ENCODE results near the gene DGCR6. TPM values are rescaled to one million over a fixed set of nuclear protein-coding genes. Genes with fewer than 3 reads are reported as not detected.
"Not testable (repeated sequence)": the region's sequence is repeated elsewhere in the genome, so short reads cannot be mapped to it uniquely, and the experiment has no call there.

Gene DGCR6
- total RNA-seq (2021) = 1.8 and 2.2 TPM in 2 replicates
- long read RNA-seq, partial matches to known transcripts = 0 of 1 reads
- long read RNA-seq, other reads (novel, unspliced or antisense) = 0 of 1 reads

GRCh38 chr22:18905540-18906409 is at the start of gene DGCR6:
TSS of gene DGCR6 (plus strand) at chr22:18906320. CDS start at chr22:18906375, 55 bp downstream.
- Histone ChIP-seq H2AFZ (ENCODE audit: low read length) (no peak within 1 kb of the TSS), H2BK12ac (ENCODE audit: insufficient read length, low read depth, low read length) (no peak within 1 kb of the TSS), H3K23me2 (ENCODE audit: insufficient read length, low read depth, low read length, poor library complexity, severe bottlenecking) (no peaks in the 10 kb centered on the region), H3K27me3 (ENCODE audit: insufficient read depth, low read length) (no peaks in the 10 kb centered on the region), H3K4ac (ENCODE audit: low read depth, low read length) (no peak within 1 kb of the TSS), H3K18ac (ENCODE audit: insufficient read length, low read depth, low read length) (no peak within 1 kb of the TSS), H4K8ac (replicated peaks; ENCODE audit: insufficient read length, low read depth, low read length) (no peak within 1 kb of the TSS), H3T11ph (ENCODE audit: low read length) (no peak within 1 kb of the TSS), H2BK5ac (ENCODE audit: insufficient read length, low read length) (no peak within 1 kb of the TSS), H4K91ac (ENCODE audit: insufficient read length, low read depth, low read length) (no peak within 1 kb of the TSS), H3K4me2 (ENCODE audit: insufficient read depth, insufficient read length, low read length) (no peak within 1 kb of the TSS), H3K23ac (ENCODE audit: insufficient read length, low read depth, low read length) (no peak within 1 kb of the TSS), H2BK120ac (ENCODE audit: low read depth, low read length, poor library complexity, severe bottlenecking) (no peak within 1 kb of the TSS), H3K14ac (ENCODE audit: insufficient read depth, low read length) (no peak within 1 kb of the TSS), H3K79me1 (ENCODE audit: insufficient read depth, low read depth, low read length, poor library complexity, severe bottlenecking) (no peaks in the 10 kb centered on the region), H2AK5ac (ENCODE audit: insufficient read length, low read length) (no peak within 1 kb of the TSS), H3K27ac (ENCODE audit: insufficient read length, low read depth, low read length) (no peak within 1 kb of the TSS), H3K9ac (ENCODE audit: extremely low read depth, insufficient read length, low read length) (no peak within 1 kb of the TSS), H4K5ac (ENCODE audit: insufficient read length, low read depth, low read length) (no peak within 1 kb of the TSS), H4K20me1 (ENCODE audit: control insufficient read depth, insufficient read depth, insufficient read length) (no peaks in the 10 kb centered on the region), H3K79me2 (ENCODE audit: insufficient read depth, low read length) (no peaks in the 10 kb centered on the region), H3K56ac (ENCODE audit: insufficient read length, low read depth, low read length) (no peak within 1 kb of the TSS), H3K4me1 (ENCODE audit: insufficient read depth, low read length) (no peaks in the 10 kb centered on the region), H2BK20ac (ENCODE audit: low read depth, low read length, poor library complexity, severe bottlenecking) (no peak within 1 kb of the TSS), H2BK15ac (ENCODE audit: low read depth, low read length) (no peak within 1 kb of the TSS), H3K9me3 (ENCODE audit: control insufficient read depth, low read depth, low read length) (no peaks in the 10 kb centered on the region)
- DNase-seq = no peak
- WGBS (ENCODE audit: extremely low coverage, insufficient read length, low lambda C conversion rate) = no CpG with 5 or more reads among the region's 77 CpGs
- H3K27me3 Mint-ChIP-seq (ENCODE audit: low read depth) = no peaks in the 10 kb centered on the region
- H3K36me3 Mint-ChIP-seq (ENCODE audit: insufficient read depth in 1 of 3, low read depth in 3 of 3) = no peaks in the 10 kb centered on the region
- no peak within 1 kb of the TSS for H3K4me3 Mint-ChIP-seq
- TF ChIP-seq CTCF (conservative IDR thresholded peaks at IDR 0.05) = no peak
- H3K27ac Mint-ChIP-seq = no peak within 1 kb of the TSS
- peaks cover 2% of the 10 kb centered on the region in 2 experiments for H3K4me1 Mint-ChIP-seq
- H3K9me3 Mint-ChIP-seq = no peaks in the 10 kb centered on the region

- not testable (repeated sequence) for H2AK5ac ChIP-seq (ENCODE audit: insufficient read length, low read length); H4K91ac ChIP-seq (ENCODE audit: insufficient read length, low read depth, low read length); H3K4me1 ChIP-seq (ENCODE audit: insufficient read depth, low read length); H2BK15ac ChIP-seq (ENCODE audit: low read depth, low read length); H3K79me1 ChIP-seq (ENCODE audit: insufficient read depth, low read depth, low read length, poor library complexity, severe bottlenecking); H3K23ac ChIP-seq (ENCODE audit: insufficient read length, low read depth, low read length); H2AFZ ChIP-seq (ENCODE audit: low read length); H3T11ph ChIP-seq (ENCODE audit: low read length); H2BK5ac ChIP-seq (ENCODE audit: insufficient read length, low read length); H2BK120ac ChIP-seq (ENCODE audit: low read depth, low read length, poor library complexity, severe bottlenecking); H3K4me3 Mint-ChIP-seq; H3K9me3 Mint-ChIP-seq; H4K8ac ChIP-seq (replicated peaks; ENCODE audit: insufficient read length, low read depth, low read length); H2BK20ac ChIP-seq (ENCODE audit: low read depth, low read length, poor library complexity, severe bottlenecking); H3K23me2 ChIP-seq (ENCODE audit: insufficient read length, low read depth, low read length, poor library complexity, severe bottlenecking); H2BK12ac ChIP-seq (ENCODE audit: insufficient read length, low read depth, low read length); H3K27me3 ChIP-seq (ENCODE audit: insufficient read depth, low read length); H3K18ac ChIP-seq (ENCODE audit: insufficient read length, low read depth, low read length); H3K79me2 ChIP-seq (ENCODE audit: insufficient read depth, low read length); DNase-seq; H3K4me1 Mint-ChIP-seq; H3K14ac ChIP-seq (ENCODE audit: insufficient read depth, low read length); H3K27me3 Mint-ChIP-seq (ENCODE audit: low read depth); H3K27ac Mint-ChIP-seq; H3K4me2 ChIP-seq (ENCODE audit: insufficient read depth, insufficient read length, low read length); H3K36me3 Mint-ChIP-seq (ENCODE audit: insufficient read depth in 1 of 3, low read depth in 3 of 3); H4K5ac ChIP-seq (ENCODE audit: insufficient read length, low read depth, low read length); H3K4ac ChIP-seq (ENCODE audit: low read depth, low read length); H3K56ac ChIP-seq (ENCODE audit: insufficient read length, low read depth, low read length); H3K9ac ChIP-seq (ENCODE audit: extremely low read depth, insufficient read length, low read length); H3K27ac ChIP-seq (ENCODE audit: insufficient read length, low read depth, low read length); H4K20me1 ChIP-seq (ENCODE audit: control insufficient read depth, insufficient read depth, insufficient read length); H3K9me3 ChIP-seq (ENCODE audit: control insufficient read depth, low read depth, low read length)
- no CpG with 5 or more reads among the region's 7 CpGs for WGBS (ENCODE audit: extremely low coverage, insufficient read length, low lambda C conversion rate)
Observed at GRCh38 chr22:18859314-18859713, 46.8 kb upstream of the DGCR6 start.
